GM19328 (cell line): ENCODE measurements around the gene MED9.

Experiments used
- ATAC-seq: cut with Tn5 transposase; IDR thresholded peaks from one replicate; pipeline ENCODE4 v1.9.1; 2021; ENCODE audit warnings: mild to moderate bottlenecking, moderate library complexity; ENCODE audit not compliant: unreplicated experiment

MED9 gene

DNA sequence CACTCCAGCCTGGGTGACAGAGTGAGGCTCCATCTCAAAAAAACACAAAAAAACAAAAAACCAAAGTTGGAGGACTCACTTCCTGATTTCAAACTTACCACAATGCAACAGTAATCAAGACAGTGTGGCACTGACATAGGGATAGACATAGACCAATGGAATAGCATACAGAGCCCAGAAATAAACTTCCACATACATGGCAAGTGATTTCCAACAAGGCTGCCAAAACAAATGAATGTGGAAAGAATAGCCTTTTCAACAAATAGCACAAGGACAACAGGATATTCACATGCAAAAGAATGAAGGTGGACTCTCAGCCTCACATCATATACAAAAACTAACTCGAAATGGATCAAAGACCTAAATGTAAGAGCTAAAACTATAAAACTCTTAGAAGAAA, 56.2 kb downstream of the MED9 start:
- no peak for ATAC-seq

DNA sequence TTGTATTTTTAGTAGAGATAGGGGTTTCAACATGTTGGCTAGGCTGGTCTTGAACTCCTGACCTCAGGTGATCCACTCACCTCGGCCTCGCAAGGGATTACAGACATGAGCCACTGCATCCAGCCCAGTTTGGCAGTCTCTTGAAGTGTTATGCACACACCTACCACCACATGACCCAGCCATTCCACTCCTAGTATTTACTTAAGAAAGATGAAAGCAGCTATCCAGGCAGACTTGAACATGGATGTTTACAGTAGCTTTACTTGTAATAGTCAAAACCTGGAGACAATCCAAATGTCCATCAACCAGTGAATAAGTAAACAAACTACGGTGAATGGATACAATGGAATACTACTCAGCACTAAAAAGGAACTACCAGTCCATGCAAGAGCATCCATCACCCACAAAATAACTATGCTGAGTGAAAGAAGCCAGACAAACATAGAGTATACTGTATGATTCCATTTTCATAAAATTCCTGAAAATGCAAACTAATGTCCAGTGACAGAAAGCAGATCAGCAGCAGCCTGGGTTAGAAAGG, 57.2 kb downstream of the MED9 start:
- no peak for ATAC-seq

DNA sequence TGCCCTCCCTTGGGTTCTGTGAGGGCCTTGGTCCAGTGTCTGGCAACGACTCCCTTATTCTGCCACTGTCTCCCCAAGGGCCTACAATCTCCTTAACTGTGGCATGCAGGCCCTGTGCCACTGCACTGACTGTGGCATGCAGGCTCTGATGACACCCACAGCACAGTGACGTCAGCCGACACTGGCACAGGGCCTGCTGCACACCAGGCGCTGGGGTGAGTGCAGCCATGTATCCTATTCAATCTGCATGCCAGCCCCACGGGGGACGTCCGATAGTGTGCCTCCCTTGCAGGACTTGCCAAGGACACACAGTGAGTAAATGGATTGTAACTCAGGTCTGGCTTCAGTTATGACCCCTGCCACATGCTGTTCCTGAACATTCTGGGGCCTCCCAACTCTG, 59.2 kb downstream of the MED9 start:
- no peak for ATAC-seq

DNA sequence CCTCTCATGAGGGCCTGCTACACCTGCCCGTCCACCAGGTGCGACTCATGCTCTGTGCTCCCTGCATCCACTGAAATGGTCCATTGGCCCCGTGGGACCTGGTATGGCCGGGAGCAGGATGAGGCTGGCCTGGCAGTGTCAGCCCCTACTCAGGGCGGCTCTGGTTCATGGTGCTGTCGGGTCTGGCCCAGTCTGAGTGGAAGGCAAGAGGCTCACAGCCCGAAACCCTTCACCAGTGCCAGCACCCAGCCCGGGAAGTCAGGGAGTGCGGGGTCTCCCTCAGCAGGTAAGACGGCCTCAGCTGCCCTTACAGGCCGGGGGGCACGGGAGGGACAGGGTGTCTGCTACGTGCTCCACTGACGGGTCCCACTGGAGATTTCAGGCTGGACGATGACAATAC, 59.9 kb downstream of the MED9 start:
- ATAC-seq: no peak

DNA sequence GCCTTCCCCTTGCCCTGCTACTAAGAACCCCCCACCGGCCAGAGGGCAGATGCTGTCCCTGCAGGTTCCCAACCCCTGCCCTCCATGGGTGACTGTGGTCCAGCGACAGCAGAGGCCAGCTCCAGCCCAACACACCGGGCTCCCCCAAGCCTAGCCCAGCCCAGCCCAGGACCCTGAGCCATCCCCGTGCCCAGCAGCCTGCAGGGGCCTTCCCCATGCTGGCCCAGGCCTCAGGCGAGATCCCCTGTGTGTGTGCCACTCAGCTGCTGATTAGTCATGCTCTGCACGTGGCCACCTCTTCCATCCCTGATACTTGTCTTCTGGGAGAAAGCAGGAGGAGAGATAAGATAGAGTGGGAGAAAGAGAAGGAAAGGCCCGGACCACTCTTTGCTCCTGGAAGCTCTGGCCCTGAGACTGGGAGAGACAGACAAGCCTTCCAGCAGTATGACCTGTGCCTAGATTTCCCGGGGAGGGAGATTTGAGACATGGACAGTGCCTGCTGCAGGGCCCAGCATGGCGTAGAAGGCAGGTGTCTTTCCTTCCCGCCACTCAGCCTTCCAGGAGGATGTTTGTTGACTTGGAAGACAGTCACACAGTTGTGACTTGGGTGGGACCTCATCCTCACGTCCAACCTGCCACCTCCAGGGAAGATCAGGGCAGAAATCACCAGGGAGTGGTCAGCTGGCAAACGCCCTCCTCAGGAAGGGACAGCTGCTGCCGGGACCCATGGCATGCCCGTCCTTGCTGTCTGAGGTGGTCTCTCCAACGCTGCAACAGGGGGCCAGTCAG, 60.7 kb downstream of the MED9 start:
- ATAC-seq: no peak

DNA sequence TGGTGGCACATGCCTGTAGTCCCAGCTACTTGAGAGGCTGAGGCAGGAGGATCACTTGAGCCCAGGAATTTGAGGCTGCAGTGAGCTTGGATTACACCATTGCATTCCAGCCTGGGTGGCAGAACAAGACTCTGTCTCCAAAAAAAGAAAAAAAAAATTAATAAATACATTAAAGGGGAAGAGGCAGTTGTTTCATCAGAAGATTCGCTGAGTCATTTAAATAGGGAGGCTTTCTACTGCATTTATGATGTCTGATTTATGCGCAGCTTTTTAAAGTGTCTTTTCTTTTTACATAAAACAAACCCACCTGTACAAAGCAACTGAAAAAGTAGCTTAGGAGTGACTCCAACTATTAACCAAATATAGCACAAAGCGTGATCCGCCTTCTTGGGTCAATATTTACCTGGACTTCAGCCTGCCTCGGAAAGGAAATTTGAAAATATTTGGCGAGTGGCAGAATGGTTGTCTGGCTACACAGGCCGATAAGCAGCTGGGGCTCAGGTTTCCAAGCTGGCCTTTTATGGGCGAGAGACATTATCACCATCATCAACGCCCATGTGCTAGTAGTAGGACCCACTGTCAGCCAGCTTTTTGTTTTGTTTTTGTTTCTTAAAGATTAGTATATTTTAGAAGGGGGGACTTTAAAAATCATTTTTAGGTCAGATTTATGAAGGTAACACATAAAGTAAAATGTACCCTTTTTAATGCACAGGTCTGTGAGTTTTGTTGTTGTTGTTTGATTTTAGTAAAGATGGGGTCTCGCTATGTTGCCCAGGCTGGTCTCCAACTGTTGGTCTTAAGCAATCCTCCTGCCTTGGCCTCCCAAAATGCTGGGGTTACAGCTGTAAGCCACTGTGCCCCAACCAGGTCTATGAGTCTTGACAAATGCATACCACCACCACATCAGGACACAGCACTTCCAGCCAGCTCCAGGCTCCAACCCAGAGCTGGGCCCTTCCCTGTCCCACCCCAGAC, 61.9 kb downstream of the MED9 start:
- no peak for ATAC-seq

DNA sequence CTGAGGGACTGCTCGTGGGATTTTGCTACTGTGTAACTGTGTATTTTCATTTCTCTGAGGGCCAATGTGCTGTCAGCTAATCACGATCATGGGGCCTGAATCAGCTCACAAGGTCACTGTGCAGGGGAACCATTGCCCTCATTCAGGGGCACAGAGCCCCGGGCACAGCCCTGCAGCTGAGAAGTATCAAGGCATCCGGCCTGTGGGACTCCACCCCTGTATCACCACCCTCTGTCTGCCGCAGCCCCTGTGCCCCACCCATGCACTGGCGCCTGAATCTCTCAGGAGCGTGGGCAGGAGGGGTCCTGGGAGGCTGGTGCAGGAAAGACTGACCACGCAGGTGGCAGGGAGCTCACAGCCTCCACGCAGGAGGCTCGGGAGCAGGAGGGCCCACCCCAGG, 62.8 kb downstream of the MED9 start:
- no peak for ATAC-seq

DNA sequence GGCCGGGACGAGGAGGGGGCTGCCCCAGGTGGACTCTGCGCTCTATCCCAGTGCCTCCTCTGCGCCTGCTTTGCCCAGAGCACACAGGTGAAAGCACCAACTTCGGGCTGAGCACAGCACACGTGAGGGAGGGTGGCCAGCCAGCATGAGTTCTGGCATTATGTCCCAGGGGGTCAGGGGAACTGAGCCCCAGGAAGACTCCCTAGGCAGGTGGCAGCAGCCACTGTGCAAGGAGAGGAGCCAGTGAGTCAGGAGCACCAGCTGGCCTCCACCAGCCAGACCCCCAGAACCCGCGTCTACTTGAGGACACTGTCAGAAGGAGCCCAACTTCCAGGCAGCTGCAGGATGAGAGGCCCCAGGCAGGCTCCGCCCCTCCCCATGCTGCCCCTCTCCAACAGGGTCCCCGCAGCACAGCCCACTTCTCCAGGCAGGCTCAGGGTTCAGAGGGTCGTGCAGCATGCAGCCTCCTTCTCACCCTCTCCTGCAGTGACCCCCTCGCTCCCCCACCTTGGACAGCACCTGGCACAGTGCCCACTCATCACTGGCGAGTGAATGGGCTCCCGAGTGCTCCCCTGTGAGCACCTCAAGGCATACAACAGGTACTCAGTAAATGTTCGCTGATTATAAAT, 63.6 kb downstream of the MED9 start:
- ATAC-seq: no peak

DNA sequence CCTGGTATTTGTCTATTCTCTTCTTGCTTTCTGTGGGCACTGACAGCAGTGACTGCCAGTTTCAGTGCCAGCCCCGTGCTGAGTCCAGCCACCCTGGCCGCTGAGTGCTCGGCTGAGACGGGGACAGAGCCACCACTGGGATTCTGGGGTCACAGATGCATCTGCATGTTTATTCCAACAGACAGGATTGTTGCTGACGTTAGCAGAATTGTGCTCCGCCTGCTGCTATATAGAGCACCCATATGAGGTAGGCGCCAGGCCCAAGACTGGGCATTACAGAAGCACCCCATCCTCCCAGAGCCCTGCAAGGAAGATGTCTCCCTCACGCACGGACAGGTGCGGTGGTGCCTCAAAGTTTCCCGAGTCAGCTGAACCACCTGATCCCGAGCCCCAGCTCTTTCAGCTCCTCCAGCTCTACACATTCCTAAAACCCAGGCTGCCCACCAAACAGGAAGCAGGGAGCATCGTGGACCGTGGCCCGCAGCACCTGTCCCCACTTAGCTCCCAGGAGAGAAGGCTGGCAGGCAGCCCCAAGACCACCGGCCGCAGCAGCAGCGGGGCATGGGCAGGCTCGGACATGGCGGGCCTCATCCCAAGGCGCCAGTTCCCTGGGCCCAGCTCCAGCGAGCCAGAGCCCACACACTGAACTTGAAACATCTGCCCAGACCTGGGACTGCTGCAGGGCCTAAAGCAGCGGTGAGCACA, 64.3 kb downstream of the MED9 start:
- ATAC-seq: no peak

DNA sequence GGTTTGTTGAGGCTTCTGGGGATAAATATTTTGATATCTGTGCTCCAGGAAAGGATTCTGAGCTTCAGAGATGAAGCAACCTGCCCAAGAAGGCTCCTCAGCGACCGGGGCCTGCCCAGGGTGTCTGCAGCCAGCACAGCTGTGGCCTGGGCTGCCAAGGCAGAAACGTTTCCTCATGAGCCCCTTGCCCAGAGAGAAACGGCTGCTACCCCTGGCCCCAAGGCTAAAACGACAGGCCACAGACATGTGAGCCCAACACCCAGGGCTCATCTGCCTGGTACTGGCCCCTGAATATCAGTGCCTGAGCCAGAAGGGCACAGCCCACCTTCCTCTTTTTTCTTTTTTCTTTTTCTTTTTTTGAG, 64.8 kb downstream of the MED9 start:
- ATAC-seq: no peak
